ENCODE results near the gene DYNC1H1.
"Not testable (repeated sequence)": the region's sequence is repeated elsewhere in the genome, so short reads cannot be mapped to it uniquely, and the experiment has no call there.

DYNC1H1 gene

GRCh38 chr14:101963656-101964296 lies 597 bp upstream of the DYNC1H1 start:
- DNase-seq (ENCODE audit: low read depth), result no peak

DNA sequence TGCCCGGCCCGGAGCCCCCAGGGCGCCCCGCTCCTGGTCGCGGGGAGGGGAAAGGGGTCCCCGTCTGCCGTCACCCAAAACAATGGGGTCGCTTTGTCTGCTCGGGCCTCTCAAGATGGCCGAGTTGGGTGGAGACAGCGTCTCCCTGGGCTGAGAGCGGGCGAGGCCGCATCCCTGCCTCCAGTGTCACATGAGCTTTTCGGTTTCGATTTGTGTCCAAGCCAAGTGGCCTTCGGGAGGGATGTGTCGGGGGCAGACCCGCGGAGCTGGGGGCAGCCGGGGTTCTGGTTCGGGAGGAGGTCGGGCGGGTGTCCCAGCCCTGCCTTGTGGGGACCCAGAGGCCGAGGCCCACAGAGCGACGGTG lies 790 bp downstream of the DYNC1H1 start:
- peak; percentile 62 for DNase-seq (ENCODE audit: low read depth)

DNA sequence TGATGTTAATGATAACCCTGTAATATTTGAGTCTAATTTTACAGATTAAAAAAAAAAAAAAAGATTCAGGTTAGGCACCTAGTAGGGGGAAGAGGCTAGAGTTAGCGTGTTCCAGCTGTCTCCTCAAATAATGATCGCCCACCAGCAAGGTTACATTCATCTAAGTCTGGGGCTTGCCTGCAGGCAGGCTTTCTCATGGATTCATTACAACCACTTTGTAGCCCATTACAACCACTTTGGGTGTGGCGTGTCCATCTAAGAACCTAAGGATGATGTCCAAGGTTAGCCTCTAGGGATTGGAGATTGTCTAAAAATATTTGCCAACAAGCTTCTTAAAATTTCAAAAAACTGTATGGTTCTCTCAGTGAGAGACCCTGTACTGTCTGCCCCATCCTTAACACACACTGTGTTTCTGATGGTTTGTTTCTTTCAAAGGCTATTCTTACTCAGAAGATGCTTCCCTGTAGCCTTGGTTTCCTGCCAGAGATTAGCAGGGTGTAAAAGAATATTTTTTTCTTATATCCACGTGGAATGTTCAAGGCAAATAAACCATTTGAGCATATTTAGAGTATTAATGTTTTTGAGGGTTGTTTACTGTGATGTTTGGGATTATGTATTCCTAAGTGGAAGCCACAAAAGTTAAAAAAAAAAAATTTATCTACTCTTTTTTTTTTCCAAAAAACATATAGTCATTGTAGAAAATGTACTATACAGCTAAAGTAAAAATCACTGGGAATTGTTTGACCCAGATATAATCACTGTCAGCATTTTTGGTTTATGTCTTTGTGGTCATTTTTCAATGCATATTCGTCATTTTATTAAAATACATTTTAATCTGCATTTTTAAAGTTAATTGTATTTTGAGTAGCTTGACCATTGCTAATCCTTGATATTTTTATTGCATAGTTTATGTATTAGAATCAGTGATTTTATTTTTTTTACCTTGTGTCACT lies 1.7 kb downstream of the DYNC1H1 start:
- no peak for DNase-seq (ENCODE audit: low read depth)

GRCh38 chr14:101966742-101967141 lies 2.4 kb downstream of the DYNC1H1 start:
- DNase-seq (ENCODE audit: low read depth), result no peak

- DNase-seq (ENCODE audit: low read depth), result no peak
Measured at GRCh38 chr14:101968186-101968585, 3.8 kb downstream of the DYNC1H1 start.

- DNase-seq (ENCODE audit: low read depth), result no peak
Measured at GRCh38 chr14:101969481-101969880, 5.1 kb downstream of the DYNC1H1 start.

- no peak for DNase-seq (ENCODE audit: low read depth)
Measured at GRCh38 chr14:101970830-101971400, 6.5 kb downstream of the DYNC1H1 start.

DNA sequence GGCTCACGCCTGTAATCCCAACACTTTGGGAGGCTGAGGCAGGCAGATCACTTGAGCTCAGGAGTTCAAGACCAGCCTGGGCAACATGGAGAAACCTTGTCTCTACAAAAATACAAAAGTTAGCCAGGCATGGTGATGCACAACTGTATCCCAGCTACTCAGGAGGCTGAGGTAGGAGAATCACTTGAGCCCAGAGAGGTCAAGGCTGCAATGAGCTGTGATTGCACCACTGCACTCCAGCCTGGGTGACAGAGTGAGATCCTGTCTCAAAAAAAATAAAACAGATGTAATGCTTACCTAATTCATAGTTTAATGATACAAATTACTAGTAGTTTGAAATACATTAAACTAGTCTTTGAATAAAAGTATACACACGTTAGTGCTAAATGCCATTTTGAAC lies 7.1 kb downstream of the DYNC1H1 start:
- DNase-seq (ENCODE audit: low read depth), result not testable (repeated sequence)

DNA sequence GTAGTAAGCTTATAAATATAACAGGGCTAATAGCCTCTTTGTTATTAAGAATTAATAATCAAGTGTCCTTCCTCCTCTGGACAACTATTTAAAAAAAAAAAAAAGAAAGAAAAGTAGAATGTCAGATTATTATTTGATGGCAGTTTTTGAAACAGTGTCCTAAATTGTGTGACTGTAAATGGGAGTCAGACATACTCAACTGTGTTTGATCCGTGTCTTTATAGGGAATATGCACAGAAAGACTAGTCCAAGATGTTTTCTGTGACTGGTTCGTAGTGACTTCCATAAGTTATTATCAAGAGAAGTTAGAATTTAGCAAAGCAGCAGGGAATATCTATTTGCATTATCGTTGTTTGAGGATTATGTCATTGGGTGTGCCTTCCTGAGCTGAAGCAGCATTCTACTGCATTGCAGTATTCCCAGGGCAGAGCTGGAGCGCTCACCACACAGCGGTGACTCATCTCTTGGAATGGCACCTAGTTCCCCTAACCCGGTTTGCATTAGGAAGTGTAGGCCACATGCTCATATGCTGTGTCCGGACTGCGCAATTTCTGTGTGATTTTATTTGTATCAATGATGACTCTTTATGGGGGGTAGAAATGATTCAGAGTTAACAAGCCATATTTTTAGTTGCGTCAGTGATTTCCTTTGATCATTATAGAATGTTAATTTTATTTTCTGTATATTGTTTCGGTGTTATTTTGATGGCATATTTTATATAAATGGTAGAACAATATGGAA lies 7.9 kb downstream of the DYNC1H1 start:
- DNase-seq (ENCODE audit: low read depth), result peak; percentile 100

GRCh38 chr14:101973356-101973755 lies 9.0 kb downstream of the DYNC1H1 start:
- no peak for DNase-seq (ENCODE audit: low read depth)

- DNase-seq (ENCODE audit: low read depth), result no peak
Measured at GRCh38 chr14:101975231-101975630, 10.9 kb downstream of the DYNC1H1 start.

- DNase-seq (ENCODE audit: low read depth), result peak; percentile 59
Measured at GRCh38 chr14:101977311-101978071, 13.1 kb downstream of the DYNC1H1 start.

GRCh38 chr14:101979666-101980065 lies 15.3 kb downstream of the DYNC1H1 start:
- DNase-seq (ENCODE audit: low read depth), result peak; percentile 72

GRCh38 chr14:101980251-101980650 lies 15.9 kb downstream of the DYNC1H1 start:
- DNase-seq (ENCODE audit: low read depth), result no peak

- peak; percentile 100 for DNase-seq (ENCODE audit: low read depth)
Measured at GRCh38 chr14:101980700-101981099, 16.3 kb downstream of the DYNC1H1 start.

GRCh38 chr14:101982621-101983020 lies 18.2 kb downstream of the DYNC1H1 start:
- DNase-seq (ENCODE audit: low read depth), result peak; percentile 57

GRCh38 chr14:101984831-101985230 lies 20.5 kb downstream of the DYNC1H1 start:
- not testable (repeated sequence) for DNase-seq (ENCODE audit: low read depth)

- DNase-seq (ENCODE audit: low read depth), result no peak
Measured at GRCh38 chr14:101985957-101986356, 21.6 kb downstream of the DYNC1H1 start.

- no peak for DNase-seq (ENCODE audit: low read depth)
Measured at GRCh38 chr14:101986953-101987352, 22.6 kb downstream of the DYNC1H1 start.

DNA sequence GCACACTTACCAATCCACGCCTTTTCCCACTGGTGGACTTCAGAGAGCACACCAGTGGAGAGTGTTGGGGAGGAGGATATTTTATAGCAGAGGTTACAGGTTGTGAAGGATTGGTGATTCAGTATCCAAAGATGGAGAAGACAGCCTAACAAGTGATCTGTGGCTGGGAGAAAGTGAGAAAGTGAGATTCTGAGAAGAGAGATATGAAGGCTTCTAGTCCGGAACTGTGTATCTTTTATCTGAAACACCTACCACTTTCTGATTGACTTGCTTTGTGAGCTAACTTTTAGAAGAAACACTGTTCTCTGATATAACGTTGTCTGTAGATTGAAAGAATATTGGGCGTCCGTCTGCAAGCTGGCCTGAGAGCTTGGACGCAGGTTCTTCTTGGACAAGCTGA lies 24.0 kb downstream of the DYNC1H1 start:
- no peak for DNase-seq (ENCODE audit: low read depth)

DNA sequence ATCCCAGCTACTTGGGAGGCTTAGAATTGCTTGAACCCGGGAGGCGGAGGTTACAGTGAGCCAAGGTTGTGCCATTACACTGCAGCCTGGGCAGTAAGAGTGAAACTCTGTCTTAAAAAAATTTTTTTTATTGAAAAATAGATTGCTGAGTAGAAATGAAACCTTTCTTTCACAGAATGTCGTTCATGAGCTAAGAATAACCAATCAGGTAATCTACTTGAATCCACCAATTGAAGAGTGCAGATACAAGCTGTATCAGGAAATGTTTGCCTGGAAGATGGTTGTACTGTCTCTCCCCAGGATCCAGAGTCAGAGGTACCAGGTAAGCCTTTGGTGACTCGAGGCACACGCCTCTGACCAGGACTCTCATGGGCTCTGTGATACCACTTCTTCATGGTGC lies 27.0 kb downstream of the DYNC1H1 start:
- no peak for DNase-seq (ENCODE audit: low read depth)

DNA sequence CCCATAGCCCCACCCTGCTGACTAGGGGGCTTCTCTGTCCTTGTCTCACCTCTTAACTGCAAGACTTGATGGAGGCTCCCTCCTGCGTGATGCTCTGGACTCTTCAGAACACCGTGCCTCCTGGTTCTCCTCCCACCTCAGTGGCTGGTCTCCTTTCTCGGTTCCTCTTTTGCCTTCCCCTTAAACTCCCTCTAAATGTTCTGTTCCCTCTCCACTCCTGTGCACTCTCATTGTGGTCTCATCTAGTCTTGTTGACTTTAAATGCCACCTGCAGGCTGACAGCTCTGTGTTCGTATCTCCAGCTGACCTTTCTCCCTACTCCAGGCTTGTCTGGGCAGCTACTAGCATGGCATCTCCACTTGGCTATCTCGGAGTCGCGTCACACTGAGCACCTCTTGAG lies 28.3 kb downstream of the DYNC1H1 start:
- DNase-seq (ENCODE audit: low read depth), result no peak

All from iris pigment epithelial cell (primary cell).